Effector memory CD8-positive, alpha-beta T cell (primary cell): ENCODE data around the gene PDGFRB.

Experiments
- ATAC-seq: fragments of 150-1000 bp; cut with Tn5 transposase; replicated peaks from 2 replicates; pipeline ENCODE4 v1.10.0; 2021; ENCODE audit warnings: mild to moderate bottlenecking, moderate library complexity
- DNase-seq, 3 experiments: peaks; one replicate each; pipeline ENCODE4 v3.0.0; 2021
- H3K27ac Mint-ChIP-seq, 2 donors: one replicate each; pipeline ENCODE4 v1.8.0; 2022; ENCODE audit warnings: mild to moderate bottlenecking in 2 of 2, mixed read lengths in 2 of 2, moderate library complexity in 2 of 2
- H3K27me3 Mint-ChIP-seq, 2 donors: one replicate each; pipeline ENCODE4 v1.8.0; 2022; ENCODE audit warnings: mixed read lengths in 2 of 2
- H3K36me3 Mint-ChIP-seq: one replicate; pipeline ENCODE4 v1.8.0; 2022; ENCODE audit warnings: mild to moderate bottlenecking, moderate library complexity, mixed read lengths; ENCODE audit not compliant: insufficient read depth
- H3K4me1 Mint-ChIP-seq, 2 donors: one replicate each; pipeline ENCODE4 v1.8.0; 2022; ENCODE audit warnings: low read depth in 2 of 2, mixed read lengths in 2 of 2
- H3K4me3 Mint-ChIP-seq, 2 donors: one replicate each; pipeline ENCODE4 v1.8.0; 2022; ENCODE audit warnings: mild to moderate bottlenecking in 2 of 2, mixed read lengths in 2 of 2, moderate library complexity in 2 of 2
- H3K9me3 Mint-ChIP-seq, 2 donors: one replicate each; pipeline ENCODE4 v1.8.0; 2022; ENCODE audit warnings: mixed read lengths in 2 of 2

The PDGFRB gene

GRCh38 chr5:150189326-150189725 lies 33.7 kb upstream of the PDGFRB start:
- no peak for DNase-seq
- no peaks in the 10 kb centered on the region for H3K9me3 Mint-ChIP-seq
- no peaks in the 10 kb centered on the region for H3K36me3 Mint-ChIP-seq
- no peak overlapping the region for H3K4me3 Mint-ChIP-seq
- no peak overlapping the region for H3K27ac Mint-ChIP-seq
- H3K27me3 Mint-ChIP-seq = peaks cover 48 to 77% of the 10 kb centered on the region in 2 donors
- ATAC-seq = no peak
- H3K4me1 Mint-ChIP-seq = no peaks in the 10 kb centered on the region

DNA sequence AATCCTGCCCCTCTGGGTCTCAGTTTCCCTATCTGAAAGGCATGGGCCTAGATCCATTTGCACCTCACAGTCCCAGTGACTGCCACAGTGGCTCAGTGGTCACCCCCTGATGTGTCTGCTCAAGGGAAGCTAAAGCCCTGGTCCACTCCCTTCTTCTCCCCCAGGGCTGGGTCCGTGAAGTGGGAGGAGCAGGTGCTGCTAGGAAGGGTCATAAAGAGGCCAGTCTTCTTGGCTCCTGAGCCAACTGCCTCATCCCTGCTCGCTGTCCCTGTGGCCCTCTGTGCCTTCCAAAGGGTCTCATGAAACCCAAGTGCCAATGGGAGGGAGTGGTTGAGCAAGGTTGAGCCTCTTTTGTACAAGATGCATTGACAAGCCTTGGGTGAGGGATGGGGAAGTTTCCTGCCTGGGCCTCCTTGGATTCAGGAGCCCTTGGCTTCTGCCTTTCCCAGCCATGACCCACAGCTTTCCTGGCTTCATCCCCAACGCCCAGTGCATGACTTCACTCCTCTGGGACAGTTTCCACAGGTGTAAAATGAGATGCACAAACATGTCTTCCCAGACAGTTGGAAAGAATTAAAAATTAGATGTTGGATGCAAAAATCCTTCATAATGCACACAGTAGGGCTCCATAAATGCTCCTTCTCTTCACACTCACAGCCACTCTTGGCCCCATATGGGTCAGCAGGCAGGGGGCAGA lies 32.6 kb upstream of the PDGFRB start:
- H3K27ac Mint-ChIP-seq = no peak overlapping the region
- H3K36me3 Mint-ChIP-seq = no peaks in the 10 kb centered on the region
- no peak overlapping the region for H3K4me3 Mint-ChIP-seq
- H3K27me3 Mint-ChIP-seq = peaks cover 41 to 76% of the 10 kb centered on the region in 2 donors
- no peaks in the 10 kb centered on the region for H3K9me3 Mint-ChIP-seq
- no peak for DNase-seq
- no peaks in the 10 kb centered on the region for H3K4me1 Mint-ChIP-seq
- no peak for ATAC-seq

DNA sequence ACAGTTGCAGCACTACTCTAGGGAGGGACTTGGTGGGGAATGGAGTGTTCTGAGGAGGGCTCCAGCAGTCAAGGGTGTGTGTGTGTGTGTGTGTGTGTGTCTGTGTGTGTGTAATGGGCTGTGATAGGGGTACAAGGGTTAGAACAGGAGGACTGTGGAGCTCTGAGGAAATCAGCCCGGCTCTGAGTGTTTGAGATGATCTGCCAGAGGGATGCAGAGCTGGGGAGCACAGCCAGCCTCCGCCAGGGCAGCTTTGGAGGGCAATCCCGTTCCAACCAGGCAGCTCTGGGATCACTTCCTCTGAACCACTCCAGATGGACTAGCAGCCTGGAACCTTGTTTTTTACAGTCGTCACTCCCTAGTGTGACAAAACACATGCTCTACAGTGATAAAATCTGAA lies 31.3 kb upstream of the PDGFRB start:
- no peak for ATAC-seq
- no peaks in the 10 kb centered on the region for H3K36me3 Mint-ChIP-seq
- H3K27me3 Mint-ChIP-seq = peaks cover 30 to 76% of the 10 kb centered on the region in 2 donors
- no peaks in the 10 kb centered on the region for H3K9me3 Mint-ChIP-seq
- H3K27ac Mint-ChIP-seq = no peak overlapping the region
- no peaks in the 10 kb centered on the region for H3K4me1 Mint-ChIP-seq
- DNase-seq = no peak
- H3K4me3 Mint-ChIP-seq = no peak overlapping the region

GRCh38 chr5:150186137-150186536 lies 30.5 kb upstream of the PDGFRB start:
- ATAC-seq = no peak
- no peak overlapping the region for H3K4me3 Mint-ChIP-seq
- H3K27me3 Mint-ChIP-seq = peaks cover 29 to 76% of the 10 kb centered on the region in 2 donors
- no peaks in the 10 kb centered on the region for H3K36me3 Mint-ChIP-seq
- H3K9me3 Mint-ChIP-seq = no peaks in the 10 kb centered on the region
- H3K4me1 Mint-ChIP-seq = no peaks in the 10 kb centered on the region
- DNase-seq = no peak
- H3K27ac Mint-ChIP-seq = no peak overlapping the region

- H3K27ac Mint-ChIP-seq = no peak overlapping the region
- no peaks in the 10 kb centered on the region for H3K4me1 Mint-ChIP-seq
- no peak for DNase-seq
- H3K9me3 Mint-ChIP-seq = no peaks in the 10 kb centered on the region
- peaks cover 24 to 68% of the 10 kb centered on the region in 2 donors for H3K27me3 Mint-ChIP-seq
- H3K4me3 Mint-ChIP-seq = no peak overlapping the region
- no peak for ATAC-seq
- no peaks in the 10 kb centered on the region for H3K36me3 Mint-ChIP-seq
Measured at GRCh38 chr5:150184990-150185912, 29.6 kb upstream of the PDGFRB start.

- no peaks in the 10 kb centered on the region for H3K36me3 Mint-ChIP-seq
- H3K4me1 Mint-ChIP-seq = no peaks in the 10 kb centered on the region
- no peak overlapping the region for H3K4me3 Mint-ChIP-seq
- H3K9me3 Mint-ChIP-seq = no peaks in the 10 kb centered on the region
- DNase-seq (no peak), ATAC-seq (no peak)
- H3K27me3 Mint-ChIP-seq = peaks cover 16 to 67% of the 10 kb centered on the region in 2 donors
- H3K27ac Mint-ChIP-seq = no peak overlapping the region
Measured at GRCh38 chr5:150184006-150184405, 28.4 kb upstream of the PDGFRB start.

- H3K36me3 Mint-ChIP-seq = no peaks in the 10 kb centered on the region
- no peak for ATAC-seq
- H3K4me1 Mint-ChIP-seq = no peaks in the 10 kb centered on the region
- H3K27ac Mint-ChIP-seq = no peak overlapping the region
- peaks cover 20 to 67% of the 10 kb centered on the region in 2 donors for H3K27me3 Mint-ChIP-seq
- H3K4me3 Mint-ChIP-seq = no peak overlapping the region
- DNase-seq = no peak
- H3K9me3 Mint-ChIP-seq = no peaks in the 10 kb centered on the region
Measured at GRCh38 chr5:150183436-150183835, 27.8 kb upstream of the PDGFRB start.

GRCh38 chr5:150182774-150183173 lies 27.1 kb upstream of the PDGFRB start:
- H3K36me3 Mint-ChIP-seq = no peaks in the 10 kb centered on the region
- DNase-seq = no peak
- no peak overlapping the region for H3K27ac Mint-ChIP-seq
- no peaks in the 10 kb centered on the region for H3K9me3 Mint-ChIP-seq
- H3K4me1 Mint-ChIP-seq = no peaks in the 10 kb centered on the region
- no peak for ATAC-seq
- H3K4me3 Mint-ChIP-seq = no peak overlapping the region
- peaks cover 20 to 68% of the 10 kb centered on the region in 2 donors for H3K27me3 Mint-ChIP-seq

DNA sequence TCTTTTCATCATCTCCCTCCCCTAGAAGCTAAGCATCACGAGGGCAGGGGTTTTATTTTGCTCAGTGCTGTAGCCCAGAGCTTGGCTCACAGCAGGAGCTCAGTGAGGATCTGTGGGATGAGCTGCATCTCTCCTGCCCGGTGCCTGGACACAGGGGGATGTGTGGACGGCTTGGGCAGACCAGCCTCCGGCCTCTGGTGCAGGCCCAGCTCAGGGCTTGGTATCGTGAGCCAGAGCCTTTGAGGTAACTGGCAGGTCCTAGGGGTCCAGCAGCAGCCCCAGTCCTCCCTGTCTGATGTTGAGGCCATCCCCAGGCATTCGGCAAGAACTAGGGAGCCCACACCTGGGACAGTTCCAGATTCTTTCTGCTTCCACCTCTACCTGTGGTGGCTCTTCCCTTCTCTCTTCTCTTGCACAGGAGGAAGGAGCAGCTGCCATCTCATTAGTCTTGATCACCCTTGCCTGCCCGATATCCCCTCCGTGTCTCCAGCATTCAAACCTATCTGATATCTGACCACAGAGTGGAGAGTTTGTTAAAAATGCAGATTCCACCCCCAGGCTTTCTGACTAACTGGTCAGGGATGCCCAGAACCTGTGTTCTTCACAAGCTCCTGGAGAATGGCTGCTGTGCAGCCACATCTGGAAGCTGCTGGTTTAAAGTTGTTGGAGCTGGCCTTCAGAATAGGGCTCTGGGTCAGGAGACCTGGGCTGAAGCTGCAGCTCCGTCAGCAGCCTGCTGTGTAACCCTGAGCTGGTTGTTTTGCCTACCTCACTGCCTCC lies 26.3 kb upstream of the PDGFRB start:
- Mint-ChIP-seq H3K27me3 (peaks cover 14 to 63% of the 10 kb centered on the region in 2 donors), H3K9me3 (no peaks in the 10 kb centered on the region), H3K36me3 (no peaks in the 10 kb centered on the region), H3K27ac (no peak overlapping the region), H3K4me1 (no peaks in the 10 kb centered on the region), H3K4me3 (no peak overlapping the region)
- no peak for ATAC-seq
- DNase-seq = no peak

- no peaks in the 10 kb centered on the region for H3K9me3 Mint-ChIP-seq
- no peak overlapping the region for H3K4me3 Mint-ChIP-seq
- no peaks in the 10 kb centered on the region for H3K4me1 Mint-ChIP-seq
- ATAC-seq (no peak), DNase-seq (no peak)
- H3K36me3 Mint-ChIP-seq = no peaks in the 10 kb centered on the region
- H3K27ac Mint-ChIP-seq = no peak overlapping the region
- H3K27me3 Mint-ChIP-seq = peaks cover 16 to 63% of the 10 kb centered on the region in 2 donors
Measured at GRCh38 chr5:150181027-150181426, 25.4 kb upstream of the PDGFRB start.

GRCh38 chr5:150180241-150181026 lies 24.8 kb upstream of the PDGFRB start:
- Mint-ChIP-seq H3K27ac (no peak overlapping the region), H3K4me3 (no peak overlapping the region), H3K27me3 (peaks cover 22 to 66% of the 10 kb centered on the region in 2 donors), H3K9me3 (no peaks in the 10 kb centered on the region), H3K4me1 (no peaks in the 10 kb centered on the region), H3K36me3 (no peaks in the 10 kb centered on the region)
- DNase-seq (no peak), ATAC-seq (no peak)

DNA sequence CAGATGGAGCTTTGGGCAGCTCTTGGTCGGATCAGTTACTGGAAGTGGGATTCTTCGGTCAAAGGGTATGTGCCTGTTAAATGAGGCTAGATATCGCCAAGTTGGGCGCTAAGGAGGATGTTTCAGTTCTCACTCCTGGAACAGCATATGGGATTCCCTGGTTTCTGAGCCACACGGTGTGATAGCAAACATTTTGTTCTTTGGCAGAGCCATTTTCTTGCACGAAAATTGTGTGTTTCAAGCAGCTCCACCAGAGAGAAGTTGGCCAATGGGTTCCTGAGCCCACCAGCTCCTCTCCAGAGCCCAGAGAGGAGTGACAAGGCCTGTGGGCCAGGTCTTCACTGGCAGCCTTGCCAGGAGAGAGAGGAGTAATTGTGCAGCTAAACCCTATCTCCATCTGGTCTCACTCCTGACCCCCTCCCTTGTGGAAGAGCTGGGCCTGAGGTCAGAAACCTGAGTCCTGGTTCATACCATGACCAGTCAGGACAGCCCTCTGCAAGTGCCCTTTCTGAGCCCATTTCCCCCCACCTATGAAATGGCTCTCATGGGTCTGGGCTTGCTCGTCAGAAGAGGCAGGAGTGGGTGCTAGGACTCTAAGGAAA lies 23.5 kb upstream of the PDGFRB start:
- H3K36me3 Mint-ChIP-seq = no peaks in the 10 kb centered on the region
- DNase-seq (no peak), ATAC-seq (no peak)
- H3K27me3 Mint-ChIP-seq = peaks cover 23 to 70% of the 10 kb centered on the region in 2 donors
- no peak overlapping the region for H3K4me3 Mint-ChIP-seq
- H3K9me3 Mint-ChIP-seq = no peaks in the 10 kb centered on the region
- no peak overlapping the region for H3K27ac Mint-ChIP-seq
- H3K4me1 Mint-ChIP-seq = no peaks in the 10 kb centered on the region
